NT2/D1 (cell line): ENCODE measurements around the gene SLC45A1.

Source experiments
- SUZ12 ChIP-seq: IDR thresholded peaks from 2 replicates; pipeline ENCODE4 v1.6.1; 2011; ENCODE audit not compliant: insufficient read length, insufficient read depth; ENCODE audit errors: extremely low read depth
- YY1 ChIP-seq: IDR thresholded peaks from 2 replicates; pipeline ENCODE4 v1.6.1; 2011; ENCODE audit not compliant: insufficient read length, insufficient read depth
- ZNF274 ChIP-seq: IDR thresholded peaks from 2 replicates; pipeline ENCODE4 v1.6.1; 2011; ENCODE audit warnings: mild to moderate bottlenecking, low read depth, low read length

- TF ChIP-seq YY1 (no peak), SUZ12 (no peak), ZNF274 (no peak)
Measured at GRCh38 chr1:8334106-8334851, 16.4 kb downstream of the SLC45A1 start.
